Activated CD8-positive, alpha-beta T cell treated with anti-CD3 and anti-CD28 coated beads for 36 hours (primary cell): ENCODE data around the gene PLXNB2. TPM values are rescaled to one million over a fixed set of nuclear protein-coding genes. Genes with fewer than 3 reads are reported as not detected.
A peak's percentile ranks its signal among the peaks of the same experiment; 100 is the strongest.
"Not testable (repeated sequence)": the region's sequence is repeated elsewhere in the genome, so short reads cannot be mapped to it uniquely, and the experiment has no call there.

Experiments used
- ATAC-seq: fragments of 200-7000 bp; cut with Tn5 transposase; one replicate; pipeline ENCODE4 v1.10.0; 2021; ENCODE audit warnings: mild to moderate bottlenecking, moderate library complexity
- CTCF ChIA-PET: fragments of 350-600 bp; sonication (Branson Sonifier 250); formaldehyde crosslinking; loops from one replicate; lab custom pipeline; 2021; ENCODE audit warnings: antibody characterized with exemption; lab: Charles Lee
- POLR2A ChIA-PET: fragments of 350-600 bp; sonication (Branson Sonifier 250); formaldehyde crosslinking; loops from one replicate; lab custom pipeline; 2021; ENCODE audit warnings: antibody characterized with exemption; lab: Charles Lee
- DNase-seq: peaks from one replicate; pipeline ENCODE4 v3.0.0-alpha.2; 2020
- H3K27ac Mint-ChIP-seq: one replicate; pipeline ENCODE4 v1.8.0; 2021; ENCODE audit warnings: mild to moderate bottlenecking, mixed read lengths
- H3K27me3 Mint-ChIP-seq: one replicate; pipeline ENCODE4 v1.8.0; 2021; ENCODE audit warnings: mixed read lengths
- H3K36me3 Mint-ChIP-seq: one replicate; pipeline ENCODE4 v1.8.0; 2021; ENCODE audit warnings: low read depth, mixed read lengths
- H3K4me1 Mint-ChIP-seq: one replicate; pipeline ENCODE4 v1.8.0; 2021; ENCODE audit warnings: low read depth, mixed read lengths
- H3K4me3 Mint-ChIP-seq: one replicate; pipeline ENCODE4 v1.8.0; 2021; ENCODE audit warnings: mild to moderate bottlenecking, moderate library complexity, mixed read lengths
- H3K9me3 Mint-ChIP-seq: one replicate; pipeline ENCODE4 v1.8.0; 2021; ENCODE audit warnings: mixed read lengths
- CTCF ChIP-seq: fragments of 200-600 bp; IDR thresholded peaks from one replicate; pipeline ENCODE4 v1.8.0; 2022; ENCODE audit warnings: antibody characterized with exemption, mild to moderate bottlenecking
- intact Hi-C: fragments of 100-400 bp; cut with micrococcal nuclease; formaldehyde crosslinking; loops from one replicate; pipeline ENCODE4 v1.10.0; 2022
- total RNA-seq, 2 experiments: library from RNA; stranded (reverse); gene quantifications; one replicate each; pipeline ENCODE4 v1.2.3, GENCODE V29; 2021

The PLXNB2 gene
- total RNA-seq, 2 experiments from 2014 or later, result 22.1 to 26.4 TPM

- no peaks in the 10 kb centered on the region for H3K9me3 Mint-ChIP-seq
- ChIA-PET CTCF (interaction anchor here (0.7 to 6.1 kb wide), 4 partner anchors 30 to 67 kb away, joined by 3 to 44 read pairs (median 13); partner anchors contain the start of gene DENND6B), POLR2A (no interaction called here)
Measured at GRCh38 chr22:50274311-50274710, 33.1 kb downstream of the PLXNB2 start.

DNA sequence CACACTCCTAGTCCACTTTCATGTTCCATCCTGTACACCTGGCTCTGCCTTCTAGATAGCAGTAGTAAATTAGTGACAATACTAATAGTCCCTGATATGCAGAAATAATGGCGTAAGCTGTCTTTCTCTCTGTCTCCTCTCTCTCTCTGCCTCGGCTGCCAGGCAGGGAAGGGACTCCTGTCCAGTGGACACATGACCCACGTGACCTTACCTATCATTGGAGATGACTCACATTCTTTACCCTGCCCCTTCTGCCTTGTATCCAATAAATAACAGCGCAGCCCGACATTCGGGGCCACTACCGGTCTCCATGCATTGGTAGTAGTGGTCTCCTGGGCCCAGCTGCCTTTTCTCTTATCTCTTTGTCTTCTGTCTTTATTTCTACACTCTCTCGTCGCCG is 33.7 kb downstream of the PLXNB2 start:
- DNase-seq, H3K36me3 Mint-ChIP-seq, H3K27me3 Mint-ChIP-seq, POLR2A ChIA-PET, H3K9me3 Mint-ChIP-seq, ATAC-seq, H3K4me3 Mint-ChIP-seq, H3K27ac Mint-ChIP-seq, H3K4me1 Mint-ChIP-seq: not testable (repeated sequence)
- intact Hi-C loops, result loop anchor here (5.0 kb wide), 1 partner anchor 69 kb away; the partner anchor contains the start of gene PPP6R2
- CTCF ChIA-PET, result interaction anchor here (1.0 to 6.1 kb wide), 4 partner anchors 31 to 347 kb away, joined by 3 to 44 read pairs (median 4); partner anchors contain the start of gene DENND6B

More at GRCh38 chr22:50274311-50274710, 33.1 kb downstream of the PLXNB2 start:
- ATAC-seq, result peak; percentile 20
- Mint-ChIP-seq H3K4me1 (peaks cover 4% of the 10 kb centered on the region), H3K27ac (no peak overlapping the region), H3K27me3 (peaks cover 9% of the 10 kb centered on the region), H3K4me3 (no peak overlapping the region), H3K36me3 (no peaks in the 10 kb centered on the region)
- DNase-seq, result peak; percentile 69
- no peak for TF ChIP-seq CTCF
- intact Hi-C loops, result loop anchor here (5.0 kb wide), 1 partner anchor 68 kb away; the partner anchor contains the start of gene PPP6R2

DNA sequence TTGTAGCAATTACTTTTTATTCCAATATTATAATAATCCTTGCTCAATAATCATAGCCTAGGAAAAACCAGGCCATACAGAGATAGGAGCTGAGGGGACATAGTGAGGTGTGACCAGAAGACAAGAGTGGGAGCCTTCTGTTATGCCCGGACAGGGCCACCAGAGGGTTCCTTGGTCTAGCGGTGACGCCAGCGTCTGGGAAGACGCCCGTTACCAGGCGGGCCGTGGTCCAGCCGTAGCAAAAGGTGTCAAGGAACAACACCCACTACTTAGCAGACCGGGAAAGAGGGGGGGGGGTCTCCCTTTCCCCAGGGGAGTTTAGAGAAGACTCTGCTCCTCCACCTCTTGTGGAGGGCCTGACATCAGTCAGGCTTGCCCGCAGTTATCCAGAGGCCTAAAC is 34.1 kb downstream of the PLXNB2 start:
- not testable (repeated sequence) for DNase-seq, H3K36me3 Mint-ChIP-seq, H3K27ac Mint-ChIP-seq, H3K27me3 Mint-ChIP-seq, ATAC-seq, H3K4me3 Mint-ChIP-seq, H3K4me1 Mint-ChIP-seq, H3K9me3 Mint-ChIP-seq
- POLR2A ChIA-PET, result interaction anchor here (1.5 to 2.8 kb wide), 2 partner anchors 22 to 41 kb away, joined by 4 to 13 read pairs; partner anchors contain the start of gene HDAC10
- intact Hi-C loops, result loop anchor here (5.0 kb wide), 1 partner anchor 69 kb away; the partner anchor contains the start of gene PPP6R2
- CTCF ChIA-PET, result interaction anchor here (1.0 to 6.1 kb wide), 7 partner anchors 21 to 348 kb away, joined by 3 to 44 read pairs (median 5); partner anchors contain the start of genes DENND6B and HDAC10

DNA sequence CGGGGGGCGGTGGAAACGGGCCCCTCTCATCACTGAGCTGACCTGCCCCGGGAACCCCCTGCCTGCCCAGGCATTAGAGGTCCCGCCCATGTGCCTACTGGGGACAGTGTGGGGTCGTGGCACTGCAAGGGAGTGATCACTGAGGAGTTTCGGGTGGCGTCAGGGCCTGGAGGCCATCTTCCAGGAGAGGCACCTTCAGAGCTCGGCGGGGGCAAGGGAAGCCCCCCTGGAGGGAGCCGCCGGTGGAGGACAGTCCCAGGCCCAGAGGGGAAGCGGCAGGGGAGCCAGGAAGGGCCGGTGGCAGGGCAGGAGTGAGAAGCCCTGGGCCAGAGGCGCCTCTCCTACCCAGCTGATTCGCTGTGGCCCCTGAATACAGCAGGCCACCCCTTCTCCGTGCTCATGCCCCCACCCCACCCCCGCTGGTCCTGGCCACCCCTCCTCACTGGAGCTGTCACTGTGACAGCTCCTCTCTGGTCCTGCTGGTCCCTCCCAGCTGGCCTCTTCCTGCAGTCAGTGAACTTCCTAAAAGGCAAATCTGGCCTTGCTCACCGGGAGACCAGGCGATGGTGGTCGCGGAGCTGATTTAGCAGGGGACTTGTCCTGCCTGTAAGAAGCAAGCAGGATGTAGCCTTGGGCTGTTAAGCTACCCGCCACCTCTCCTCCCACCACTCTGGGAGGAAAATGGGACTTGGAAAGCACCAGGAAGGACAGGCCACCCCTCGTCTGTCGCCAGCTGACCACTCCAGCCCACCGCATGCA is 35.2 kb downstream of the PLXNB2 start:
- Mint-ChIP-seq H3K4me3 (no peak overlapping the region), H3K9me3 (no peaks in the 10 kb centered on the region), H3K27ac (no peak overlapping the region), H3K4me1 (peaks cover 8% of the 10 kb centered on the region), H3K36me3 (no peaks in the 10 kb centered on the region), H3K27me3 (peaks cover 10% of the 10 kb centered on the region)
- ChIA-PET CTCF (interaction anchor here (0.5 to 6.1 kb wide), 7 partner anchors 13 to 349 kb away, joined by 3 to 44 read pairs (median 5); partner anchors contain the start of genes DENND6B and HDAC10), POLR2A (interaction anchor here (1.2 to 2.8 kb wide), 3 partner anchors 21 to 42 kb away, joined by 4 to 13 read pairs (median 4); partner anchors contain the start of genes HDAC10 and TUBGCP6)
- no peak for TF ChIP-seq CTCF
- intact Hi-C loops, result loop anchor here (5.0 kb wide), 1 partner anchor 70 kb away; the partner anchor contains the start of gene PPP6R2
- no peak for DNase-seq
- no peak for ATAC-seq

GRCh38 chr22:50271519-50271970 is 35.9 kb downstream of the PLXNB2 start:
- no peak overlapping the region for H3K4me3 Mint-ChIP-seq
- intact Hi-C loops, result loop anchor here (5.0 kb wide), 1 partner anchor 71 kb away; the partner anchor contains the start of gene PPP6R2
- POLR2A ChIA-PET, result interaction anchor here (1.2 to 2.8 kb wide), 2 partner anchors 20 to 27 kb away, joined by 4 to 13 read pairs; partner anchors contain the start of genes HDAC10 and TUBGCP6
- H3K27ac Mint-ChIP-seq, result no peak overlapping the region
- CTCF ChIA-PET, result interaction anchor here (0.5 to 6.1 kb wide), 5 partner anchors 12 to 219 kb away, joined by 3 to 44 read pairs (median 12); partner anchors contain the start of genes DENND6B and HDAC10
- peaks cover 10% of the 10 kb centered on the region for H3K27me3 Mint-ChIP-seq
- no peak for TF ChIP-seq CTCF
- peaks cover 8% of the 10 kb centered on the region for H3K4me1 Mint-ChIP-seq
- no peaks in the 10 kb centered on the region for H3K9me3 Mint-ChIP-seq
- no peaks in the 10 kb centered on the region for H3K36me3 Mint-ChIP-seq
- DNase-seq (peak; percentile 65), ATAC-seq (peak; percentile 20)
